ENCODE results near the gene HEATR5A.

- TF ChIP-seq, protein P1, sequence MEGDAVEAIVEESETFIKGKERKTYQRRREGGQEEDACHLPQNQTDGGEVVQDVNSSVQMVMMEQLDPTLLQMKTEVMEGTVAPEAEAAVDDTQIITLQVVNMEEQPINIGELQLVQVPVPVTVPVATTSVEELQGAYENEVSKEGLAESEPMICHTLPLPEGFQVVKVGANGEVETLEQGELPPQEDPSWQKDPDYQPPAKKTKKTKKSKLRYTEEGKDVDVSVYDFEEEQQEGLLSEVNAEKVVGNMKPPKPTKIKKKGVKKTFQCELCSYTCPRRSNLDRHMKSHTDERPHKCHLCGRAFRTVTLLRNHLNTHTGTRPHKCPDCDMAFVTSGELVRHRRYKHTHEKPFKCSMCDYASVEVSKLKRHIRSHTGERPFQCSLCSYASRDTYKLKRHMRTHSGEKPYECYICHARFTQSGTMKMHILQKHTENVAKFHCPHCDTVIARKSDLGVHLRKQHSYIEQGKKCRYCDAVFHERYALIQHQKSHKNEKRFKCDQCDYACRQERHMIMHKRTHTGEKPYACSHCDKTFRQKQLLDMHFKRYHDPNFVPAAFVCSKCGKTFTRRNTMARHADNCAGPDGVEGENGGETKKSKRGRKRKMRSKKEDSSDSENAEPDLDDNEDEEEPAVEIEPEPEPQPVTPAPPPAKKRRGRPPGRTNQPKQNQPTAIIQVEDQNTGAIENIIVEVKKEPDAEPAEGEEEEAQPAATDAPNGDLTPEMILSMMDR (IDR thresholded peaks at IDR 0.05; ENCODE audit: low read depth, low read length) = no peak
- TF ChIP-seq POLR2A (IDR thresholded peaks at IDR 0.05; ENCODE audit: extremely low read depth, insufficient read length) (no peak), MAX (IDR thresholded peaks at IDR 0.05; ENCODE audit: low read depth, low read length) (no peak), MYC (IDR thresholded peaks at IDR 0.05; ENCODE audit: low read depth, low read length) (no peak)
Observed at GRCh38 chr14:31360919-31361662, 59.3 kb downstream of the HEATR5A start.

Data from NB4 (cell line).